Measurements from ENCODE around the gene FOXJ1.

The FOXJ1 gene

GRCh38 chr17:76154292-76154691 is 13.2 kb upstream of the FOXJ1 start:
- TF ChIP-seq EZH2phosphoT487 (conservative IDR thresholded peaks at IDR 0.05; ENCODE audit: low read length) (no peak), CTCF (IDR thresholded peaks at IDR 0.05; ENCODE audit: insufficient read depth, low read length, poor library complexity, severe bottlenecking) (no peak)
- H3K27ac ChIP-seq (ENCODE audit: low read depth, low read length) = no peak overlapping the region
- no peaks in the 10 kb centered on the region for H4K20me1 ChIP-seq (ENCODE audit: low read depth, low read length)

DNA sequence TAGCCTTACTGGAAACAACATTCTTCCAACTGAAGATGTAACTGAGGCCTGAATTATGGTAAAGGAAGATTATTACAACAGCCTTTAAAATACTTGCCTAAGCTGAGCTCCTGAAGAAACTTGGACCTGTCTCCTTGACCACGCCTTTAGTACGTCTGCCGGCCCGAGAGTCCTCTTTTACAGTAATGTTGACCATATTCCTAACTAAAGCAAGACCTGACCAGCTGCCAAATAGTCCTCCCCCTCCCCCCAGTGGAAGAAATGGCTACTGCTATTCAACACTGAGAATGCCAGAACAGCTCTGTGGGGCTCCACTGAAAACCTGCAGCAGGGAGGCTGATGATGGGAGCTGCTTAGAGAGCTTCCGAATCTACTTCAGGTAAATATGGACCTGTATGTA is 12.6 kb upstream of the FOXJ1 start:
- TF ChIP-seq CTCF (IDR thresholded peaks at IDR 0.05; ENCODE audit: insufficient read depth, low read length, poor library complexity, severe bottlenecking) = no peak
- TF ChIP-seq EZH2phosphoT487 (conservative IDR thresholded peaks at IDR 0.05; ENCODE audit: low read length) = no peak
- no peaks in the 10 kb centered on the region for H3K79me2 ChIP-seq (ENCODE audit: insufficient read depth, low read length)
- H3K9me2 ChIP-seq (replicated peaks; ENCODE audit: insufficient read depth, low read length) = no peaks in the 10 kb centered on the region
- no peak overlapping the region for H3K4me2 ChIP-seq (ENCODE audit: low read depth, low read length, poor library complexity, severe bottlenecking)
- no peak overlapping the region for H3K27ac ChIP-seq (ENCODE audit: low read depth, low read length)
- no peaks in the 10 kb centered on the region for H3K36me3 ChIP-seq (ENCODE audit: low read length)
- H4K20me1 ChIP-seq (ENCODE audit: low read depth, low read length) = no peaks in the 10 kb centered on the region
- no peak overlapping the region for H2AFZ ChIP-seq (ENCODE audit: low read depth, low read length, severe bottlenecking)
- H3K9ac ChIP-seq (ENCODE audit: low read length) = no peak overlapping the region
- H3K9me3 ChIP-seq (ENCODE audit: insufficient read depth, low read length) = no peaks in the 10 kb centered on the region
- H3K4me3 ChIP-seq (ENCODE audit: insufficient read depth, low read length, poor library complexity, severe bottlenecking) = no peak overlapping the region
- no peaks in the 10 kb centered on the region for H3K27me3 ChIP-seq (ENCODE audit: low read length)
- H3F3A ChIP-seq (ENCODE audit: insufficient read depth) = no peaks in the 10 kb centered on the region

More at GRCh38 chr17:76154292-76154691, 13.2 kb upstream of the FOXJ1 start:
- no peak overlapping the region for H3K4me2 ChIP-seq (ENCODE audit: low read depth, low read length, poor library complexity, severe bottlenecking)
- no peaks in the 10 kb centered on the region for H3K79me2 ChIP-seq (ENCODE audit: insufficient read depth, low read length)
- H3K36me3 ChIP-seq (ENCODE audit: low read length) = no peaks in the 10 kb centered on the region
- no peaks in the 10 kb centered on the region for H3K9me3 ChIP-seq (ENCODE audit: insufficient read depth, low read length)
- H3K9me2 ChIP-seq (replicated peaks; ENCODE audit: insufficient read depth, low read length) = no peaks in the 10 kb centered on the region
- no peak overlapping the region for H3K4me3 ChIP-seq (ENCODE audit: insufficient read depth, low read length, poor library complexity, severe bottlenecking)
- no peaks in the 10 kb centered on the region for H3K27me3 ChIP-seq (ENCODE audit: low read length)
- no peak overlapping the region for H3K9ac ChIP-seq (ENCODE audit: low read length)
- H2AFZ ChIP-seq (ENCODE audit: low read depth, low read length, severe bottlenecking) = no peak overlapping the region
- H3F3A ChIP-seq (ENCODE audit: insufficient read depth) = no peaks in the 10 kb centered on the region

DNA sequence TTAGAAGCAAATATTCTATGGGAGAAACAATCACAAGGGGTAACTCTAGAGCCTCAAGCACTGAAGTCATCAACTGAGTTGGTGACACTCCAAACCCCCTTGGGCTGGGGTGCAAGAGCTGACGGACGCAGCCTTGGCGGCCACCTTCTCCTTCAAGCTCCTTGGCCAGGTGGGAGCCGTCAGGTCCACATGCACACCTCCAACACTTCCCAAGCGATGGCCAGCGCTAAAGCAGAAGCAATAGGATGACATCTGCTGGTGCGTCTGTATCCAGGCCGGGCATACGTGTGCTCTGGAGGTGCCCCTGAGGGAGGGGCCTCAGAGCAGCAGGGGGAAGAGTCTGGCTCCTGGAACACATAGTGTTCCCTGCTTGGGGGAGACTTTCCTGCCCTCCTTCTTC is 12.2 kb upstream of the FOXJ1 start:
- Histone ChIP-seq H3K27me3 (ENCODE audit: low read length) (no peaks in the 10 kb centered on the region), H3K9ac (ENCODE audit: low read length) (no peak overlapping the region), H3F3A (ENCODE audit: insufficient read depth) (no peaks in the 10 kb centered on the region), H3K4me2 (ENCODE audit: low read depth, low read length, poor library complexity, severe bottlenecking) (no peak overlapping the region), H3K4me3 (ENCODE audit: insufficient read depth, low read length, poor library complexity, severe bottlenecking) (no peak overlapping the region), H4K20me1 (ENCODE audit: low read depth, low read length) (no peaks in the 10 kb centered on the region), H3K9me2 (replicated peaks; ENCODE audit: insufficient read depth, low read length) (no peaks in the 10 kb centered on the region), H3K9me3 (ENCODE audit: insufficient read depth, low read length) (no peaks in the 10 kb centered on the region), H2AFZ (ENCODE audit: low read depth, low read length, severe bottlenecking) (no peak overlapping the region), H3K36me3 (ENCODE audit: low read length) (no peaks in the 10 kb centered on the region), H3K27ac (ENCODE audit: low read depth, low read length) (no peak overlapping the region), H3K79me2 (ENCODE audit: insufficient read depth, low read length) (no peaks in the 10 kb centered on the region)
- TF ChIP-seq EZH2phosphoT487 (conservative IDR thresholded peaks at IDR 0.05; ENCODE audit: low read length) (no peak), CTCF (IDR thresholded peaks at IDR 0.05; ENCODE audit: insufficient read depth, low read length, poor library complexity, severe bottlenecking) (no peak)

All from SU-DHL-6 (cell line).